Peyer's patch (tissue), 4 donors: ENCODE measurements around the gene IRAK2. TPM values are rescaled to one million over a fixed set of nuclear protein-coding genes. Genes with fewer than 3 reads are reported as not detected.
"Not testable (repeated sequence)": the region's sequence is repeated elsewhere in the genome, so short reads cannot be mapped to it uniquely, and the experiment has no call there.

Experiments
- DNase-seq, 3 donors: peaks; one replicate each; pipeline ENCODE4 v3.0.0-alpha.2; 2017 to 2019
- H3K27ac ChIP-seq, 4 donors: fragments of 200-600 bp; sonication (generic); one replicate each; pipeline ENCODE4 v1.5.1; 2016 to 2019
- H3K27me3 ChIP-seq, 2 donors: fragments of 200-600 bp; sonication (generic); one replicate each; pipeline ENCODE4 v1.5.1; 2019
- H3K36me3 ChIP-seq, 3 donors: fragments of 200-600 bp; sonication (generic); one replicate each; pipeline ENCODE4 v1.5.1; 2016 to 2019
- H3K4me1 ChIP-seq, 4 donors: fragments of 200-600 bp; sonication (generic); one replicate each; pipeline ENCODE4 v1.5.1; 2016 to 2019
- H3K4me3 ChIP-seq, 4 donors: fragments of 200-600 bp; sonication (generic); 1 replicate in 3 of 4; 2 replicates in 1 of 4; pipeline ENCODE4 v1.5.1; 2016 to 2019; ENCODE audit warnings: mild to moderate bottlenecking in 1 of 4
- H3K9me3 ChIP-seq, 4 donors: fragments of 200-600 bp; sonication (generic); one replicate each; pipeline ENCODE4 v1.5.1; 2016 to 2019; ENCODE audit warnings: mild to moderate bottlenecking in 1 of 4
- CTCF ChIP-seq, 6 experiments: fragments of 450-650 bp in 4 of 6; fragments of 200-600 bp in 2 of 6; sonication (generic) in 1 of 6; IDR thresholded peaks; one replicate each; pipeline ENCODE4 v1.5.1; 2017 to 2019; ENCODE audit warnings: antibody characterized with exemption in 6 of 6, mild to moderate bottlenecking in 3 of 6, moderate library complexity in 1 of 6
- POLR2A ChIP-seq, 2 donors: fragments of 450-650 bp; IDR thresholded peaks; one replicate each; pipeline ENCODE4 v1.5.1; 2017; ENCODE audit warnings: antibody characterized with exemption in 2 of 2, mild to moderate bottlenecking in 2 of 2, moderate library complexity in 2 of 2
- total RNA-seq, 4 donors: library from RNA; depleted of rRNA; stranded (reverse); fragments of >200 nt; gene quantifications; one replicate each; pipeline ENCODE4 v1.1.0, GENCODE V29; 2016

IRAK2 gene
- total RNA-seq, 4 donors from 2014 or later, result 9.1 to 17.3 (median 11.0) TPM

GRCh38 chr3:10162185-10162584 lies 2.5 kb upstream of the IRAK2 start:
- no peak for TF ChIP-seq CTCF (IDR thresholded peaks at IDR 0.05)
- no peak for TF ChIP-seq POLR2A (IDR thresholded peaks at IDR 0.05)
- Histone ChIP-seq H3K27me3 (no peaks in the 10 kb centered on the region), H3K9me3 (no peaks in the 10 kb centered on the region), H3K4me1 (peaks cover 0 to 11% (median 0%) of the 10 kb centered on the region in 4 donors), H3K4me3 (no peak overlapping the region), H3K27ac (no peak overlapping the region), H3K36me3 (no peaks in the 10 kb centered on the region)
- no peak for DNase-seq

DNA sequence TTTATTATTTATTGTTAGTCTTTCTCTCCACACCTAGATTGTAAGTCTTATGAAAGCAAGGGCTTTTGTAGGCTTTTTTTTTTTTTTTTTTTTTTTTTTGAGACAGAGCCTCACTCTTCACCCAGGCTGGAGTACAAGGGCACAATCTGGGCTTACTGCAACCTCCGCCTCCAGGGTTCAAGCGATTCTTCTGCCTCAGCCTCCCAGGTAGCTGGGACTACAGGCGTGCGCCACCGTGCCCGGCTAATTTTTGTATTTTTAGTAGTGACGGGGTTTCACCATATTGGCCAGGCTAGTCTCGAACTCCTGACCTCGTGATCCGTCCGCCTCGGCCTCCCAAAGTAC lies 546 bp upstream of the IRAK2 start:
- Histone ChIP-seq H3K27ac (peak overlapping the region in 2 of 4 donors; percentile 66 to 94), H3K4me3 (peak overlapping the region; percentile 79 to 95 (median 93)), H3K4me1 (peaks cover 0 to 15% (median 0%) of the 10 kb centered on the region in 4 donors)
- not testable (repeated sequence) for H3K27me3 ChIP-seq, DNase-seq, H3K9me3 ChIP-seq, H3K36me3 ChIP-seq

GRCh38 chr3:10166213-10166604 lies 1.5 kb downstream of the IRAK2 start:
- TF ChIP-seq CTCF (IDR thresholded peaks at IDR 0.05), result no peak
- no peak for TF ChIP-seq POLR2A (IDR thresholded peaks at IDR 0.05)
- Histone ChIP-seq H3K9me3 (peaks cover 0 to 5% (median 2%) of the 10 kb centered on the region in 4 donors), H3K4me3 (no peak overlapping the region), H3K27me3 (no peaks in the 10 kb centered on the region), H3K27ac (peak overlapping the region in 1 of 4 donors; percentile 94), H3K4me1 (peaks cover 0 to 27% (median 0%) of the 10 kb centered on the region in 4 donors), H3K36me3 (no peaks in the 10 kb centered on the region)
- no peak for DNase-seq

DNA sequence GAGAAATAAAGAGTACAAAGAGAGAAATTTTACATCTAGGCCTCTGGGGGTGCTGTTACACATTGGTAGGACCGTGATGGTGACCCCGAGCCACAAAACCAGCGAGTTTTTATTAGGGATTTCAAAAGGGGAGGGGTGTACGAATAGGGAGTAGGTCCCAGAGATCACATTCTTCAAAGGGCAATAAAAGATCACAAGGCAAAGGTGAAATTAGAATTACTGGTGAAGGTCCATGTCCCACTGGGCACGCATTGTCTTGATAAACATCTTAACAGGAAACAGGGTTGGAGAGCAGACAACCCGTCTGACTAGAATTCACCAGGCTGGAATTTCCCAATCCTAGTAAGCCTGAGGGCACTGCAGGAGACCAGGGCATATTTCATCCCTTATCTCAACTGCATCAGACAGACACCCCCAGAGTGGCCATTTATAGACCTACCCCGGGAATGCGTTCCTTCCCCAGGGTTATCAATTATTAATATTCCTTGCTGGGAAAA lies 4.3 kb downstream of the IRAK2 start:
- H3K36me3 ChIP-seq, result no peaks in the 10 kb centered on the region
- H3K4me1 ChIP-seq, result peaks cover 0 to 31% (median 5%) of the 10 kb centered on the region in 4 donors
- H3K27me3 ChIP-seq, result no peaks in the 10 kb centered on the region
- peak in 1 of 3 donors; percentile 62 for DNase-seq
- peak overlapping the region in 2 of 4 donors; percentile 39 to 67 for H3K27ac ChIP-seq
- no peak overlapping the region for H3K4me3 ChIP-seq
- TF ChIP-seq CTCF (IDR thresholded peaks at IDR 0.05) (peak in 3 of 6 experiments; percentile 30 to 42 (median 31)), POLR2A (IDR thresholded peaks at IDR 0.05) (no peak)
- peaks cover 0 to 5% (median 2%) of the 10 kb centered on the region in 4 donors for H3K9me3 ChIP-seq

DNA sequence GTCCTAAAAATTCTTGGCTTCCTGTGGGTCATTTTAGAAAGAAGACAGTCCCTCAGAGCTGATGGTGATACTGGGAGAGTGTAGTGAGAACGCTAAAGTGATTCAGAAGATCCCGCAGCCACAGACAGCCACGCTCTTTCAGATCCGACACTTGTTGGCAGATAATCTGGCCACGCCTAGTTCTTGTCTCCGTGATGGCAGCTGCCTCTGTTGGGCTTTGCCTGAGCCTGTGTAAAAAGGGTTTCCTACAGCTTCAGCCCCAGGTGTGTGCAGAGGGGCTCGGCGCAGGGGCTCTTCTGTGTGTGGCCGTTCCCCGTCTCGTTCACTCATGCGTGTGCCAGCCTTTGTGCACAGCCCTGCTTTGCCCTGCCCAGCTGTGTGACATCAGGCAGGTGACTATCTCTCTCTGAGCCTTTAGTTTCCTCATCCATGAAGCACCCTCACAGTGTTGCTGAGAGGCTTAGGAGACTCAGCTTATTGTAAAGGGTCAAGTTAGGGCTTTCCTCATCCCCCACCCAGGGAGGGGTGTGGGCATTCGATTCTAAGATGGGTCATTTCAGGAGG lies 6.3 kb downstream of the IRAK2 start:
- no peaks in the 10 kb centered on the region for H3K36me3 ChIP-seq
- peaks cover 0 to 25% (median 5%) of the 10 kb centered on the region in 4 donors for H3K4me1 ChIP-seq
- peaks cover 0 to 5% (median 2%) of the 10 kb centered on the region in 4 donors for H3K9me3 ChIP-seq
- DNase-seq, result peak in 2 of 3 donors; percentile 50 to 64
- peak overlapping the region in 2 of 4 donors; percentile 16 to 67 for H3K27ac ChIP-seq
- TF ChIP-seq CTCF (IDR thresholded peaks at IDR 0.05) (no peak), POLR2A (IDR thresholded peaks at IDR 0.05) (no peak)
- no peaks in the 10 kb centered on the region for H3K27me3 ChIP-seq
- no peak overlapping the region for H3K4me3 ChIP-seq

GRCh38 chr3:10173095-10173925 lies 8.6 kb downstream of the IRAK2 start:
- TF ChIP-seq CTCF (IDR thresholded peaks at IDR 0.05) (no peak), POLR2A (IDR thresholded peaks at IDR 0.05) (no peak)
- no peaks in the 10 kb centered on the region for H3K27me3 ChIP-seq

More at GRCh38 chr3:10173095-10173925, 8.6 kb downstream of the IRAK2 start:
- no peak for DNase-seq
- Histone ChIP-seq H3K9me3 (peaks cover 0 to 5% (median 2%) of the 10 kb centered on the region in 4 donors), H3K27ac (peak overlapping the region; percentile 36 to 67 (median 56)), H3K4me1 (peaks cover 0 to 18% (median 5%) of the 10 kb centered on the region in 4 donors), H3K4me3 (no peak overlapping the region), H3K36me3 (peaks cover 0 to 4% (median 0%) of the 10 kb centered on the region in 3 donors)
